ENCODE results near the gene TMEM9B.

Gene TMEM9B

DNA sequence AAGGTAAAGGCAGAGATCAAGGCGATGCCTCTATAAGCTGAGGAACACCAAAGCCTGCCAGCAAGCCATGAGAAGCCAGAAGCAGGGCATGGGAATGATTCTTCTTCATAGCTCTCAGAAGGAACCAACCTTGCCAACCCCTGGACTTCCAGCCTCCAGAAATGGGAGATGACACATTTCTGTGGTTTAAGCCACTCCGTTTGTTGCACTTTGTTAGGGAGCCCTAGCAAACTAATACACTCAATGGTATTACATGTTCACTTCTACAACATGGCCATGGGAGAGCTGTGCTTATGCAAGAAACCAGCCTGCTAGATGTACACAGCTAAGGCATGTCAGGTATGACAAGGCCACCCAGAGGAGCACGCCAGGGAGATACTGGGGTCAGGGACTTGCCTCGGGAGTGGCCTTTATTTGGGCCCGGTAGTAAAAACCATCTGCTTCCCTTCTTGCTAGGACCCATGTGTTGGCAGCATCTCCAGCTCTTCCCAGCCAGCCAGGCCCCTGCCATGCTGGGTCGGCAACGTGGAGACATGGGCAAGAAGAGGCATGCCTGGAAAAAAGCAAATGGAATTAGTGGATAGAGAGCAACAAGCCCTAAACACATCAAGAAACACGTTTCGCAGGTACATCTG, 35.1 kb downstream of the TMEM9B start:
- DNase-seq = no peak

GRCh38 chr11:8928205-8928604, 36.0 kb downstream of the TMEM9B start:
- DNase-seq = no peak

DNA sequence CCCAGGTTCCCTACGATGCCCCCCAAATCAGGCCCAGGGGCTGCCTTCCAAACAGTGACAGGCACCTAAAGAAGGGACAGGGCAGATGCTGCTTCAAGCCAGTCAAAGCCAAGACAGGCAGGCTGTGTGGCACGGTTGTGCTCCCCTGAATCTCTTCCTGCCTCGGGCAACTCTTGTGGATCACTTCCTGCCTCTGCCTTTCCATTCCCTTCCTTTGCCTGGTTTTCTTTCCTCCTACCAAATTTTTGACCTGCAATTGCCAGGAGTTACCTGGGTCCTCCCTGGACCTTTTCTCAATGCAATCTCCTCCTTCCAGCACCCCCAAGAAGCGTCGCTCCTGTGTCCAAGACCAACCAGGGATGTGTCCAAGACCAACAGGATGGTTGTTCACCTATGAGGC, 37.0 kb downstream of the TMEM9B start:
- DNase-seq = no peak

DNA sequence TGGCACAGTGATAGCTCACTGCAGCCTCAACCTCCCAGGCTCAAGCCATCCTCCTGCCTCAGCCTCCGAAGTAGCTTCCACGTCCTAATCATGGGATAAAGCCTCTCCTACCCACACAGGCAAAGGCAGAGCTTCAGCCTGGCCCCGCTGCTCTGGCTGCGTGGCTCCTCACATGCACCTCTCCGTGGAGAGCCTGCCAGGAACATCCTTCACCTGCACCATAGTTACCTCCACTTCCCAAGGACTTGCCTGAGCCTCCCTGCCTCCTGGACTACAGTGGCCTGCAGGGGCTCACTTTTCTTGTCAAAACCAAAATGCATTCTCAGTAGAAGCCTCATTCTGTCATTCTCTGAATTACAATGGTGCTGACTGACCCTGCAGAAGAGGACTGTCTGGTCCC, 38.0 kb downstream of the TMEM9B start:
- no peak for DNase-seq

DNA sequence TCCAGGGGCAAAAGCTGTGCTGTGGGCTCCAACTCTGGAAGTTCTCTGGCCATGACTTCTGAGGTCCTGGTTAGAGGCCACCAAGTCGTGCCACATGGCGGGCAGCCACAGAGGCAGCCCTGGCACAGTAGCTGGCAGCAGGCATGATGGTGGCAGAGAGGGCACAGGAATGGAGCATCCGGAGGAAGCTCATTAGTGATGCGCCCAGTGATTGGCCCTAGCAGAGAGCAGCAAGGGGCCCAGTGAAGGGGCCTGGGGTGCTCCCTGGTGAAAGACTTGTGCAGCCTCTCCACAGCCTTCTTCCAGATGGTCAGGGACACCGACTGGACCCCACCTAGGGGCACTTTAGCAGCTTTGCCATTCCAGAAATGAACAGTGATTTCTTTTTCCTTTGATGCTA, 38.5 kb downstream of the TMEM9B start:
- no peak for DNase-seq

GRCh38 chr11:8922691-8923090, 41.6 kb downstream of the TMEM9B start:
- no peak for DNase-seq

DNA sequence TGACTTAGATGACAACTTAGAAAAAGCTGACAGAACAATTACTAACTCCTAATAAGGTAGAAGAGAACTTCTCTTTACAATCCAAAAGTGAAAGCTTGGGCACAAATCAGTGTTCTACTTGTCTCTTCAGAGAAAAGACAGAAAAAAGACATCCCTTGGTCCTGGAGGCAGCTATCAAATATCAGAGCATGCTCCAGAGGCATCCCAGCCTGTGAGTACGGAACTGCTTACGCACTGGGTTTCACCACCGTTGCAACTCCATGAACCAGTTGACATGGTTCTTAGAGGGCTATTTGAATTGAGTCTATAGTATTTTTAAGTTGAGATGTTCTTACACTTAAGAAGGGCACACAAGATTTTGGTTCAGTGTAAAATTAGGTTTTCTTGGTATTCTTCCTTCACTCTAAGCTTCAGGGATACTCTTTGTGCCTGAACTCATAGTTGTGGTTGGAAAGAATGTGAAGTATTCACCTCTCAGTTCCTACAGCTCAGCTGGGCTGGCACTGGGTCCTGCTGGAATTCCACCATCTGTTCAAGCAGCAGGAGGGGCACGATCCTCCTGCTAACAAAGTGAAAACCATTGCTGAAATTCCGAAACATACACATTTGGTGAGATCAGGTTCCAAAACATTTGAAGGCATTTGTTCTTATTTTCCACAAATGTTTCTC, 47.0 kb downstream of the TMEM9B start:
- DNase-seq = no peak

DNA sequence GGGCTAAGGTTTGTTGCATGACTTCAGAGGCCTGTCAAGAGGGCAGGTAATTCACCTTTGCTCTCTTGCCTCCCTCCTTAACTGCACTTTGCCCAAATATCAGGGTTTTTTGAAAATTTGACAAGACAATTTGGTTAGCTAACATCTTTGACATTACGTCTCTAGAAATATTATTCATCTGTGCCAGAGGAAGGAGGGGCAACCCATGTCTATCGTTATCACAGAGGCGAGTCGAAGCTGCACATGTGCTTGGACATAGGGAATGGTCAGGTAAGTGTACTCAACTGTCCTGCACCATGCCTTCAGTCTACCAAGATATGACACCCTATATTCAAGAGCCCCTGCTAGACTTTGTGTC, 49.6 kb downstream of the TMEM9B start:
- no peak for DNase-seq

DNA sequence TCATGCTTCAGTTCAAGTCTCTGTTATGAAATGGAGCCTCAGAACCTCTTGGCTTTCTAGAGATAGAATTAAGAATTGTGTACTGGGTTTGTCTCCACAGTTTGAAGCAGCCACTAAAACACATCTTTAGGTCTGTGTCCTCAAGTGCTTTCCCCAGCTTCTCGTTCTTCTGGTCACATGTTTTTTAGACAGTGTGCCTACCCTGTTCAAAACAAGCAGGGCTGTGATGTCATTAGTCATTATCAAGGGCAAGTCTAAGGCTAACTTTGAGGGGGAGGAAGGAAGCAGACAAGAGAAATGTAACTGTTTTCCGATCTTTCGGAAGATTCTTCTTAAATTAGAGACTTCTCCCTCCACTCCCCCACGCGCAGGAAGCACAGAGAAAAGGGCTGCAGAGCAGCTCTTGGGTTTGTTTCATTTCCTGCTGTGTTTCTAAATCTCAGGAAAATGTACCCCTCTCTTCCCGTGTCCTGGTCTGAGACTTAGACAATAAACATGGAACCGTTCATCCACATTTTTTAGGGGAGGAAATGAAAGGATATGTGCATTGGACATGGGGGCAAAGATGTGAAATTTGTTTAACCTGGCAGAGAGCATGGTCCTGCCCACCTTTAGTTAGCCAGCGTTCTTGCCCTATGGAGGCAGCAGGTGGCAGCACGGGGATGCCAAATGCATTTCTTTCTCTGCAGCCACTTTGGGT, 50.1 kb downstream of the TMEM9B start:
- peak in 1 of 2 donors; percentile 73 for DNase-seq

DNA sequence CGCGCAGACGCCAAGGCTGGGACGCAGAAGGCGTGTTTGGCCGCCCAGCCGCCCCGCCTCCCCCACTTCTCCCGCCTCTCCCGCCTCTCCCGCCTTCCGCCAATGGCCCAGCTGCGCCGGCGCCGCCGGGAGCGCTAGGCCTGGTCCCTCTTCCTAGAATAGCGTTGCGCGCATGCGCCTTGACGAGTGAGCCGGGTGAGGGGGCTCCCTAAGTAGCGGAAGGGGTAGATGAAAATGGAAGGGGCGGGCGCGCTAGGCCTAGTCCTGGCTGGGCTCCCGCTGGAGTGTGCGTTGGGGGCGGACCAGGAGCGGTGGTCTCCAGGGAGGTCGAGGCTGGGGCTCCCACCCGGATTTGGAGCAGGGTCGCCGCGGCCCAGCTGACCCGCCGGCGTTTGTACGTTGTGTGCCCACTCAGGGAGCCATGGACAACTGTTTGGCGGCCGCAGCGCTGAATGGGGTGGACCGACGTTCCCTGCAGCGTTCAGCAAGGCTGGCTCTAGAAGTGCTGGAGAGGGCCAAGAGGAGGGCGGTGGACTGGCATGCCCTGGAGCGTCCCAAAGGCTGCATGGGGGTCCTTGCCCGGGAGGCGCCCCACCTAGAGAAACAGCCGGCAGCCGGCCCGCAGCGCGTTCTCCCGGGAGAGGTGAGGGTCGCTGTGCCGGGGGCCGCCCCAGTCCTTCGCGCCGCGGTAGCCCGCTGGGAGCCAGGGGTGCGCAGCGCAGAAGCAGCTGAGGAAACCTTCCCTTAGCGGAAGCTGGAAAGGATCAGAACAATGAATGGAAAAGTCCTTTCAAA, 53.0 kb downstream of the TMEM9B start, which contains the start of gene AKIP1:
TSS of gene AKIP1 (plus strand) at position 161 of the 795 bp plus-strand sequence. CDS start at position 422, 261 bp downstream.
- DNase-seq = peak; percentile 67 to 94

GRCh38 chr11:8910649-8911026, 53.6 kb downstream of the TMEM9B start:
- no peak for DNase-seq

GRCh38 chr11:8908099-8908498, 56.1 kb downstream of the TMEM9B start:
- no peak for DNase-seq

- no peak for DNase-seq
Measured at GRCh38 chr11:8907116-8907515, 57.1 kb downstream of the TMEM9B start.

DNA sequence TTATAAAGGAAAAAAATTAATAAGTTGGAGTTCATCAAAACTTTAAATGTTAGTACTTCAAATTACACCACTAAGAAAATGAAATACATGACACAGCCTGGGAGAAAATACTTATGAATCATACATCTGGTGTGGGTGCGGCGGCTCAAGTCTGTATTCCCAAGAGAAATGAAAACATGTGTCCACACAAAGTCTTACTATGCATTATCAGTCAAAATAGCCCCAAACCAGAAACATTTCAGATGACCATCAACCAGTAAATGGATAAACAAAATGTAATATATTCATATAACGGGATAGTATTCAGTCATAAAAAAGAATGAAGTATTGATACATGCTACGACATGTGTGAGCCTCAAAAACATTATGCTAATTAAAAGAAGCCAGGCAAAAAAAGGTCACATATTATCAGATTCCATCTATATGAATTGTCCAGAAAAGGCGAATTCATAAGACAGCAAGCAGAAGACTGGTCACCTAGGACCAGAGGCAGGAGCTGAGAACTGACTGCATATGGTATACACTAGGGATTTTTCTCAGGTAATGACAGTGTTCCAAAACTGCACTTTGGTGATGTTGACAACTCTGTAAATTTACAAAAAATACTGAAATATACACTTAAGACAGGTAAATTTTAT, 58.6 kb downstream of the TMEM9B start:
- DNase-seq = no peak

- no peak for DNase-seq
Measured at GRCh38 chr11:8899119-8899753, 65.0 kb downstream of the TMEM9B start.
